A549 (cell line): ENCODE data around the gene ATP10B. TPM values are rescaled to one million over a fixed set of nuclear protein-coding genes. Genes with fewer than 3 reads are reported as not detected.

Source experiments
- ATAC-seq, 2 experiments: fragments of 200-7000 bp in 1 of 2; fragments of >200 bp in 1 of 2; cut with Nextera tagmentation in 1 of 2; cut with Tn5 transposase in 1 of 2; 3 replicates each; pipeline versions ENCODE4 v1.8.0 to v1.9.1; 2018 to 2020; ENCODE audit warnings: mild to moderate bottlenecking in 1 of 2, moderate library complexity in 1 of 2
- CTCF ChIA-PET: fragments of 300-600 bp; sonication (Branson Sonifier 250); formaldehyde crosslinking; extraction: SDS; loops from one replicate; lab custom pipeline; 2021; ENCODE audit warnings: antibody characterized with exemption, inconsistent platforms; lab: Yijun Ruan, JAX
- POLR2A ChIA-PET: fragments of 350-600 bp; formaldehyde crosslinking; extraction: SDS; loops from one replicate; lab custom pipeline; 2021; ENCODE audit warnings: antibody characterized with exemption, inconsistent platforms; lab: Yijun Ruan, JAX
- DNase-seq, 2 experiments: peaks; one replicate each; pipeline versions ENCODE4 v3.0.0 to v3.0.0-alpha.2; 2011 to 2016; ENCODE audit warnings: low read depth in 1 of 2, low spot score in 1 of 2
- FAIRE-seq: peaks from 2 replicates; lab custom pipeline; 2011; peaks lifted over from hg19 to GRCh38; lab: Jason Lieb, UNC
- H3K27ac ChIP-seq, 2 experiments: fragments of >200 bp; sonication (Bioruptor Twin); formaldehyde crosslinking; 3 replicates each; pipeline ENCODE4 v1.5.1; 2016 to 2017
- H3K4me1 ChIP-seq: fragments of >200 bp; sonication (Bioruptor Twin); formaldehyde crosslinking; 3 replicates; pipeline ENCODE4 v1.6.1; 2016
- H3K4me2 ChIP-seq: fragments of >200 bp; sonication (Bioruptor Twin); formaldehyde crosslinking; 3 replicates; pipeline ENCODE4 v1.6.1; 2016
- H3K4me3 ChIP-seq: fragments of >200 bp; sonication (Bioruptor Twin); formaldehyde crosslinking; 3 replicates; pipeline ENCODE4 v1.5.1; 2016
- H3K9me3 ChIP-seq: fragments of >200 bp; sonication (Bioruptor Twin); formaldehyde crosslinking; 3 replicates; pipeline ENCODE4 v1.6.1; 2016
- EHF ChIP-seq: fragments of 250-450 bp; sonication (Bioruptor Pico); IDR thresholded peaks from 2 replicates; pipeline ENCODE4 v1.5.0; 2020; ENCODE audit warnings: mild to moderate bottlenecking
- EP300 ChIP-seq, 2 experiments: fragments of >200 bp; sonication (Bioruptor Twin); formaldehyde crosslinking; IDR thresholded peaks; 2 replicates in 1 of 2; 3 replicates in 1 of 2; pipeline ENCODE4 v1.6.1; 2016 to 2017
- HOXB5 ChIP-seq: fragments of 250-450 bp; sonication (Bioruptor Pico); IDR thresholded peaks from 2 replicates; pipeline ENCODE4 v1.5.0; 2020; ENCODE audit warnings: mild to moderate bottlenecking, moderate library complexity
- JUN ChIP-seq, 2 experiments: fragments of >200 bp; sonication (Bioruptor Twin); formaldehyde crosslinking; IDR thresholded peaks; 2 replicates in 1 of 2; 3 replicates in 1 of 2; pipeline ENCODE4 v1.6.1; 2016 to 2017
- KDM5A ChIP-seq: fragments of 200-600 bp; sonication (generic); IDR thresholded peaks from 2 replicates; pipeline ENCODE4 v1.6.1; 2016; ENCODE audit warnings: antibody characterized with exemption, mild to moderate bottlenecking
- PHF8 ChIP-seq: fragments of 200-600 bp; sonication (generic); IDR thresholded peaks from 2 replicates; pipeline ENCODE4 v1.6.1; 2016; ENCODE audit warnings: low read depth, mild to moderate bottlenecking, antibody characterized with exemption, moderate library complexity, borderline replicate concordance
- POLR2A ChIP-seq: IDR thresholded peaks from 2 replicates; pipeline ENCODE4 v1.6.1; 2012; ENCODE audit warnings: mild to moderate bottlenecking, low read length
- POLR2AphosphoS2 ChIP-seq: conservative IDR thresholded peaks from 2 replicates; pipeline ENCODE4 v1.6.1; 2012; ENCODE audit warnings: low read length, improper control_type of control experiment, inconsistent platforms
- RAD21 ChIP-seq, 2 experiments: fragments of >200 bp in 1 of 2; sonication (Bioruptor Twin) in 1 of 2; formaldehyde crosslinking in 1 of 2; IDR thresholded peaks in 1 of 2; conservative IDR thresholded peaks in 1 of 2; 2 replicates in 1 of 2; 3 replicates in 1 of 2; pipeline ENCODE4 v1.6.1; 2012 to 2018; ENCODE audit warnings: inconsistent platforms in 1 of 2
- RFX5 ChIP-seq: fragments of 450-650 bp; IDR thresholded peaks from 2 replicates; pipeline ENCODE4 v1.7.1; 2014; ENCODE audit warnings: antibody characterized with exemption, mild to moderate bottlenecking, moderate library complexity
- SREBF2 ChIP-seq: fragments of 450-650 bp; IDR thresholded peaks from 2 replicates; pipeline ENCODE4 v1.6.1; 2014; ENCODE audit warnings: mild to moderate bottlenecking, moderate library complexity
- ZNF302 ChIP-seq: fragments of 250-450 bp; sonication (Bioruptor Pico); IDR thresholded peaks from 2 replicates; pipeline ENCODE4 v1.9.0; 2021; ENCODE audit warnings: inconsistent platforms, mild to moderate bottlenecking, moderate library complexity
- WGBS: methylation state at CpG from one replicate; pipeline ENCODE4 v1.1.6; 2017; ENCODE audit errors: missing lambda C conversion rate; 5-methylcytosine and 5-hydroxymethylcytosine counted together
- polyA plus RNA-seq, 4 experiments: library from polyadenylated mRNA; depleted of rRNA in 3 of 4; stranded (reverse); fragments of >200 nt; fragmentation: RNase III in 1 of 4; extraction: RNeasy Plus Mini Kit Qiagen cat#74134 plus additional on column Dnase treatment in 1 of 4; gene quantifications; 2 replicates in 3 of 4; 3 replicates in 1 of 4; pipeline ENCODE4 v1.2.3, GENCODE V29; 2011 to 2017
- TF ChIP-seq, protein P1 (sequence below): fragments of 250-450 bp; sonication (Bioruptor Pico); IDR thresholded peaks from 2 replicates; pipeline ENCODE4 v1.5.0; 2021; ENCODE audit warnings: mild to moderate bottlenecking, moderate library complexity, borderline replicate concordance
- TF ChIP-seq, protein P2 (sequence below): fragments of >200 bp; sonication (Bioruptor Twin); formaldehyde crosslinking; IDR thresholded peaks from 3 replicates; pipeline ENCODE4 v1.5.1; 2016
- TF ChIP-seq, protein P3 (sequence below): fragments of 200-600 bp; sonication (generic); IDR thresholded peaks from 2 replicates; pipeline ENCODE4 v1.6.1; 2016; ENCODE audit warnings: antibody characterized with exemption, mild to moderate bottlenecking, moderate library complexity
- TF ChIP-seq, protein P4 (sequence below): fragments of >200 bp; sonication (Bioruptor Twin); formaldehyde crosslinking; IDR thresholded peaks from 3 replicates; pipeline ENCODE4 v1.6.1; 2016
- TF ChIP-seq, protein P5 (sequence below): fragments of 450-650 bp; IDR thresholded peaks from 2 replicates; pipeline ENCODE4 v1.6.1; 2014; ENCODE audit warnings: antibody characterized with exemption

Gene ATP10B
- polyA plus RNA-seq, 2 of the 4 experiments (the other 2 are of a cell fraction) = not detected

DNA sequence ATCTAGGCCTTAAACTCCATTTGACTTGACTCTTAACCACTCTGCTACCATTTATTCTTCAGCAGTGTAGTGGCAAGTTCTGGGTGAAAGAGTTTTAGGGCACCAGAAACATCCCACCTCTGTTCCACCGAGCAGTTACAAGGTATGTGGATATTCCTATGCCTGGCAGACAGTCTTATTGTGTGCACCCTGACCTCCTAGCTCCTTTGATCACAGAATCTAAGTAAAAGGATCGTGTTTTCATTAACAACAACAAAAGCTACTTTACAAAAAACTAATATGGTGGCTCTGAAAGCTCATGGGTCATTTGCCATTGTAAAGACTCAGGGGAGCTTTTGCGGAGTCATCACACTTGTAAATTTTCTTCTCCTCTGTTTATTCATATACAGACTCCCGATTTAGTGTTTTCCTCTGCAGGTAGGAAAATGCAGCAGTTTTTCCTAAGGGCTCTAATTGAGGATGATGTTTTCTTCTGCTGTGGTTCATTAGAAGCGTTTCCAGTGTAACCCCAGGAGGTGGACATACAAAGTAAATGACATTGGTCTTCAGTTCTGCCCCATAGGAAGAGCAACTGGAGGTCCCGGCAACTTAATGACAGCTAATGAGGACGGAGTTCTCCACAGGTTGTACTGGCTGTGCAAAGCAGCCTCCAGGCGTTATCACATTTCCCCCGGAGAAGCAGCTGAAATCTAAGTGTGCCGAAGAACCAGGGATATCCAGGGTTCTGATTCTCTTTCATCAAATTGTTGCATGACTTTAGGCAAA lies 78.2 kb downstream of the ATP10B start:
- Histone ChIP-seq H3K4me1 (no peaks in the 10 kb centered on the region), H3K9me3 (no peaks in the 10 kb centered on the region), H3K27ac (no peak overlapping the region), H3K4me3 (no peak overlapping the region), H3K4me2 (no peak overlapping the region)
- TF ChIP-seq ZNF302 (CRISPR knock-in tag) (no peak), RAD21 (conservative IDR thresholded peaks at IDR 0.05 in 1 of 2, IDR thresholded peaks at IDR 0.05 in 1 of 2) (no peak), POLR2A (no peak), KDM5A (no peak), SREBF2 (no peak), RFX5 (no peak), EHF (CRISPR knock-in tag) (no peak), JUN (IDR thresholded peaks at IDR 0.05) (no peak), PHF8 (no peak), HOXB5 (CRISPR knock-in tag) (no peak), EP300 (IDR thresholded peaks at IDR 0.05) (no peak), POLR2AphosphoS2 (no peak)
- TF ChIP-seq, protein P1, sequence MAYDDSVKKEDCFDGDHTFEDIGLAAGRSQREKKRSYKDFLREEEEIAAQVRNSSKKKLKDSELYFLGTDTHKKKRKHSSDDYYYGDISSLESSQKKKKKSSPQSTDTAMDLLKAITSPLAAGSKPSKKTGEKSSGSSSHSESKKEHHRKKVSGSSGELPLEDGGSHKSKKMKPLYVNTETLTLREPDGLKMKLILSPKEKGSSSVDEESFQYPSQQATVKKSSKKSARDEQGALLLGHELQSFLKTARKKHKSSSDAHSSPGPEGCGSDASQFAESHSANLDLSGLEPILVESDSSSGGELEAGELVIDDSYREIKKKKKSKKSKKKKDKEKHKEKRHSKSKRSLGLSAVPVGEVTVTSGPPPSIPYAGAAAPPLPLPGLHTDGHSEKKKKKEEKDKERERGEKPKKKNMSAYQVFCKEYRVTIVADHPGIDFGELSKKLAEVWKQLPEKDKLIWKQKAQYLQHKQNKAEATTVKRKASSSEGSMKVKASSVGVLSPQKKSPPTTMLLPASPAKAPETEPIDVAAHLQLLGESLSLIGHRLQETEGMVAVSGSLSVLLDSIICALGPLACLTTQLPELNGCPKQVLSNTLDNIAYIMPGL (CRISPR knock-in tag) = no peak
- TF ChIP-seq, protein P2, sequence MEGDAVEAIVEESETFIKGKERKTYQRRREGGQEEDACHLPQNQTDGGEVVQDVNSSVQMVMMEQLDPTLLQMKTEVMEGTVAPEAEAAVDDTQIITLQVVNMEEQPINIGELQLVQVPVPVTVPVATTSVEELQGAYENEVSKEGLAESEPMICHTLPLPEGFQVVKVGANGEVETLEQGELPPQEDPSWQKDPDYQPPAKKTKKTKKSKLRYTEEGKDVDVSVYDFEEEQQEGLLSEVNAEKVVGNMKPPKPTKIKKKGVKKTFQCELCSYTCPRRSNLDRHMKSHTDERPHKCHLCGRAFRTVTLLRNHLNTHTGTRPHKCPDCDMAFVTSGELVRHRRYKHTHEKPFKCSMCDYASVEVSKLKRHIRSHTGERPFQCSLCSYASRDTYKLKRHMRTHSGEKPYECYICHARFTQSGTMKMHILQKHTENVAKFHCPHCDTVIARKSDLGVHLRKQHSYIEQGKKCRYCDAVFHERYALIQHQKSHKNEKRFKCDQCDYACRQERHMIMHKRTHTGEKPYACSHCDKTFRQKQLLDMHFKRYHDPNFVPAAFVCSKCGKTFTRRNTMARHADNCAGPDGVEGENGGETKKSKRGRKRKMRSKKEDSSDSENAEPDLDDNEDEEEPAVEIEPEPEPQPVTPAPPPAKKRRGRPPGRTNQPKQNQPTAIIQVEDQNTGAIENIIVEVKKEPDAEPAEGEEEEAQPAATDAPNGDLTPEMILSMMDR = no peak
- TF ChIP-seq, protein P3, sequence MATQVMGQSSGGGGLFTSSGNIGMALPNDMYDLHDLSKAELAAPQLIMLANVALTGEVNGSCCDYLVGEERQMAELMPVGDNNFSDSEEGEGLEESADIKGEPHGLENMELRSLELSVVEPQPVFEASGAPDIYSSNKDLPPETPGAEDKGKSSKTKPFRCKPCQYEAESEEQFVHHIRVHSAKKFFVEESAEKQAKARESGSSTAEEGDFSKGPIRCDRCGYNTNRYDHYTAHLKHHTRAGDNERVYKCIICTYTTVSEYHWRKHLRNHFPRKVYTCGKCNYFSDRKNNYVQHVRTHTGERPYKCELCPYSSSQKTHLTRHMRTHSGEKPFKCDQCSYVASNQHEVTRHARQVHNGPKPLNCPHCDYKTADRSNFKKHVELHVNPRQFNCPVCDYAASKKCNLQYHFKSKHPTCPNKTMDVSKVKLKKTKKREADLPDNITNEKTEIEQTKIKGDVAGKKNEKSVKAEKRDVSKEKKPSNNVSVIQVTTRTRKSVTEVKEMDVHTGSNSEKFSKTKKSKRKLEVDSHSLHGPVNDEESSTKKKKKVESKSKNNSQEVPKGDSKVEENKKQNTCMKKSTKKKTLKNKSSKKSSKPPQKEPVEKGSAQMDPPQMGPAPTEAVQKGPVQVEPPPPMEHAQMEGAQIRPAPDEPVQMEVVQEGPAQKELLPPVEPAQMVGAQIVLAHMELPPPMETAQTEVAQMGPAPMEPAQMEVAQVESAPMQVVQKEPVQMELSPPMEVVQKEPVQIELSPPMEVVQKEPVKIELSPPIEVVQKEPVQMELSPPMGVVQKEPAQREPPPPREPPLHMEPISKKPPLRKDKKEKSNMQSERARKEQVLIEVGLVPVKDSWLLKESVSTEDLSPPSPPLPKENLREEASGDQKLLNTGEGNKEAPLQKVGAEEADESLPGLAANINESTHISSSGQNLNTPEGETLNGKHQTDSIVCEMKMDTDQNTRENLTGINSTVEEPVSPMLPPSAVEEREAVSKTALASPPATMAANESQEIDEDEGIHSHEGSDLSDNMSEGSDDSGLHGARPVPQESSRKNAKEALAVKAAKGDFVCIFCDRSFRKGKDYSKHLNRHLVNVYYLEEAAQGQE = no peak
- TF ChIP-seq, protein P4, sequence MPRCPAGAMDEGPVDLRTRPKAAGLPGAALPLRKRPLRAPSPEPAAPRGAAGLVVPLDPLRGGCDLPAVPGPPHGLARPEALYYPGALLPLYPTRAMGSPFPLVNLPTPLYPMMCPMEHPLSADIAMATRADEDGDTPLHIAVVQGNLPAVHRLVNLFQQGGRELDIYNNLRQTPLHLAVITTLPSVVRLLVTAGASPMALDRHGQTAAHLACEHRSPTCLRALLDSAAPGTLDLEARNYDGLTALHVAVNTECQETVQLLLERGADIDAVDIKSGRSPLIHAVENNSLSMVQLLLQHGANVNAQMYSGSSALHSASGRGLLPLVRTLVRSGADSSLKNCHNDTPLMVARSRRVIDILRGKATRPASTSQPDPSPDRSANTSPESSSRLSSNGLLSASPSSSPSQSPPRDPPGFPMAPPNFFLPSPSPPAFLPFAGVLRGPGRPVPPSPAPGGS = no peak
- TF ChIP-seq, protein P5, sequence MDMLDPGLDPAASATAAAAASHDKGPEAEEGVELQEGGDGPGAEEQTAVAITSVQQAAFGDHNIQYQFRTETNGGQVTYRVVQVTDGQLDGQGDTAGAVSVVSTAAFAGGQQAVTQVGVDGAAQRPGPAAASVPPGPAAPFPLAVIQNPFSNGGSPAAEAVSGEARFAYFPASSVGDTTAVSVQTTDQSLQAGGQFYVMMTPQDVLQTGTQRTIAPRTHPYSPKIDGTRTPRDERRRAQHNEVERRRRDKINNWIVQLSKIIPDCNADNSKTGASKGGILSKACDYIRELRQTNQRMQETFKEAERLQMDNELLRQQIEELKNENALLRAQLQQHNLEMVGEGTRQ = no peak
- ATAC-seq (no peak), FAIRE-seq (no peak), DNase-seq (no peak)
- CTCF ChIA-PET = no interaction called here
- POLR2A ChIA-PET = no interaction called here
- WGBS = 41% methylated on average over 10 of the region's 10 CpGs
